ENCODE data around the gene ZNF584.

The ZNF584 gene

GRCh38 chr19:58364146-58364545 lies 44.3 kb upstream of the ZNF584 start:
- Histone ChIP-seq H2AFZ (ENCODE audit: low read depth, low read length) (no peak overlapping the region), H3K27me3 (ENCODE audit: insufficient read depth, low read length, poor library complexity) (no peaks in the 10 kb centered on the region), H3K9me3 (ENCODE audit: insufficient read depth, low read length, severe bottlenecking) (no peaks in the 10 kb centered on the region), H3K4me3 (ENCODE audit: low read depth in 1 of 2, low read length in 2 of 2) (no peak overlapping the region), H4K20me1 (ENCODE audit: insufficient read depth, low read length) (no peaks in the 10 kb centered on the region), H3K36me3 (ENCODE audit: insufficient read depth, low read length) (peaks cover 12% of the 10 kb centered on the region), H3K4me2 (ENCODE audit: insufficient read depth, low read length) (no peak overlapping the region), H3K27ac (ENCODE audit: low read length) (no peak overlapping the region), H3K4me1 (ENCODE audit: insufficient read depth, low read length) (peaks cover 18% of the 10 kb centered on the region), H3K79me2 (ENCODE audit: insufficient read depth, low read length) (peaks cover 14% of the 10 kb centered on the region), H3K9ac (ENCODE audit: low read depth, low read length) (no peak overlapping the region)
- TF ChIP-seq CTCF (IDR thresholded peaks at IDR 0.05; ENCODE audit: borderline replicate concordance, extremely low read depth, low read length, poor library complexity, severe bottlenecking) (no peak), EZH2 (IDR thresholded peaks at IDR 0.05; ENCODE audit: borderline replicate concordance, low read depth, low read length, severe bottlenecking) (no peak)
- DNase-seq (no peak), ATAC-seq (ENCODE audit: insufficient read depth, low read depth) (no peak)

- DNase-seq (no peak), ATAC-seq (ENCODE audit: insufficient read depth, low read depth) (no peak)
- TF ChIP-seq EZH2 (IDR thresholded peaks at IDR 0.05; ENCODE audit: borderline replicate concordance, low read depth, low read length, severe bottlenecking) = no peak
- TF ChIP-seq CTCF (IDR thresholded peaks at IDR 0.05; ENCODE audit: borderline replicate concordance, extremely low read depth, low read length, poor library complexity, severe bottlenecking) = peak; percentile 29
Measured at GRCh38 chr19:58366585-58367430, 41.6 kb upstream of the ZNF584 start.

GRCh38 chr19:58367698-58368454 lies 40.6 kb upstream of the ZNF584 start:
- H3K27ac ChIP-seq (ENCODE audit: low read length) = no peak overlapping the region
- H3K36me3 ChIP-seq (ENCODE audit: insufficient read depth, low read length) = peaks cover 8% of the 10 kb centered on the region
- H3K9ac ChIP-seq (ENCODE audit: low read depth, low read length) = no peak overlapping the region
- peaks cover 4% of the 10 kb centered on the region for H3K4me1 ChIP-seq (ENCODE audit: insufficient read depth, low read length)
- no peaks in the 10 kb centered on the region for H3K27me3 ChIP-seq (ENCODE audit: insufficient read depth, low read length, poor library complexity)
- ATAC-seq (ENCODE audit: insufficient read depth, low read depth) = no peak
- H3K9me3 ChIP-seq (ENCODE audit: insufficient read depth, low read length, severe bottlenecking) = no peaks in the 10 kb centered on the region
- H3K4me2 ChIP-seq (ENCODE audit: insufficient read depth, low read length) = no peak overlapping the region
- no peak overlapping the region for H2AFZ ChIP-seq (ENCODE audit: low read depth, low read length)
- no peak overlapping the region for H3K4me3 ChIP-seq (ENCODE audit: low read depth in 1 of 2, low read length in 2 of 2)
- DNase-seq = no peak
- no peaks in the 10 kb centered on the region for H3K79me2 ChIP-seq (ENCODE audit: insufficient read depth, low read length)
- no peaks in the 10 kb centered on the region for H4K20me1 ChIP-seq (ENCODE audit: insufficient read depth, low read length)
- TF ChIP-seq EZH2 (IDR thresholded peaks at IDR 0.05; ENCODE audit: borderline replicate concordance, low read depth, low read length, severe bottlenecking) = no peak

More at GRCh38 chr19:58366585-58367430, 41.6 kb upstream of the ZNF584 start:
- Histone ChIP-seq H3K79me2 (ENCODE audit: insufficient read depth, low read length) (peaks cover 6% of the 10 kb centered on the region), H3K4me1 (ENCODE audit: insufficient read depth, low read length) (peaks cover 9% of the 10 kb centered on the region), H3K4me3 (ENCODE audit: low read depth in 1 of 2, low read length in 2 of 2) (no peak overlapping the region), H3K36me3 (ENCODE audit: insufficient read depth, low read length) (peaks cover 12% of the 10 kb centered on the region), H3K27me3 (ENCODE audit: insufficient read depth, low read length, poor library complexity) (no peaks in the 10 kb centered on the region), H3K4me2 (ENCODE audit: insufficient read depth, low read length) (no peak overlapping the region), H2AFZ (ENCODE audit: low read depth, low read length) (no peak overlapping the region), H4K20me1 (ENCODE audit: insufficient read depth, low read length) (no peaks in the 10 kb centered on the region), H3K9me3 (ENCODE audit: insufficient read depth, low read length, severe bottlenecking) (no peaks in the 10 kb centered on the region), H3K27ac (ENCODE audit: low read length) (no peak overlapping the region), H3K9ac (ENCODE audit: low read depth, low read length) (no peak overlapping the region)

Data from DND-41 (cell line).